22Rv1 (cell line): ENCODE results near the gene CORIN.

Experiments
- ZFX ChIP-seq: fragments of 450-650 bp; IDR thresholded peaks from 2 replicates; pipeline ENCODE4 v1.6.1; 2017; ENCODE audit warnings: antibody characterized with exemption, borderline replicate concordance
- TF ChIP-seq, protein P1 (sequence below): fragments of 450-650 bp; IDR thresholded peaks from 2 replicates; pipeline ENCODE4 v1.5.1; 2017; ENCODE audit warnings: mild to moderate bottlenecking

DNA sequence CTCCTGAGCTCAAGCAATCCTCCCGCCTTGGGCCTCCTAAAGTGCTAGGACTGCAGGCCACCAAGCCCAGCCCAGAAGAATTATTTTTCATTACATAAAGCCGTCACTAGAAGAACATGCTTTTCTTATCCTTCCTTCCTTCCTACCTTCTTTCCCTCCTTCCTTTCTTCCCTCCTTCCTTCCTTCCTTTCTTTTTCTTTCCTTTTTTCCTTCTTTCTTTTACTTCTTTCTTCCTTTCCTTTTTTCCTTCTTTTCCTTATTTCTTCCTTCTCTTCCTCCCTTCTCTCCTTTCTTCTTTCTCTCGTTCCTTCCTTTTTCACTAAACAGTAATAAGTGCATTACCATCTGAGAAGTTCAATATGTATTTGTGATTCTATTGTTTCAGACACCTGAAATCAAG lies 231.4 kb downstream of the CORIN start:
- TF ChIP-seq, protein P1, sequence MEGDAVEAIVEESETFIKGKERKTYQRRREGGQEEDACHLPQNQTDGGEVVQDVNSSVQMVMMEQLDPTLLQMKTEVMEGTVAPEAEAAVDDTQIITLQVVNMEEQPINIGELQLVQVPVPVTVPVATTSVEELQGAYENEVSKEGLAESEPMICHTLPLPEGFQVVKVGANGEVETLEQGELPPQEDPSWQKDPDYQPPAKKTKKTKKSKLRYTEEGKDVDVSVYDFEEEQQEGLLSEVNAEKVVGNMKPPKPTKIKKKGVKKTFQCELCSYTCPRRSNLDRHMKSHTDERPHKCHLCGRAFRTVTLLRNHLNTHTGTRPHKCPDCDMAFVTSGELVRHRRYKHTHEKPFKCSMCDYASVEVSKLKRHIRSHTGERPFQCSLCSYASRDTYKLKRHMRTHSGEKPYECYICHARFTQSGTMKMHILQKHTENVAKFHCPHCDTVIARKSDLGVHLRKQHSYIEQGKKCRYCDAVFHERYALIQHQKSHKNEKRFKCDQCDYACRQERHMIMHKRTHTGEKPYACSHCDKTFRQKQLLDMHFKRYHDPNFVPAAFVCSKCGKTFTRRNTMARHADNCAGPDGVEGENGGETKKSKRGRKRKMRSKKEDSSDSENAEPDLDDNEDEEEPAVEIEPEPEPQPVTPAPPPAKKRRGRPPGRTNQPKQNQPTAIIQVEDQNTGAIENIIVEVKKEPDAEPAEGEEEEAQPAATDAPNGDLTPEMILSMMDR: no peak
- TF ChIP-seq ZFX: no peak
